Effector memory CD4-positive, alpha-beta T cell (primary cell): ENCODE results near the gene RBM4B.

Experiments
- DNase-seq, 3 donors: peaks; one replicate each; pipeline ENCODE4 v3.0.0-alpha.2; 2020
- H3K27ac ChIP-seq: 2 replicates; pipeline ENCODE4 v1.7.0; 2013; ENCODE audit warnings: mild to moderate bottlenecking, low read length, moderate library complexity; ENCODE audit not compliant: insufficient read depth, poor library complexity, severe bottlenecking
- H3K27me3 ChIP-seq: replicated peaks from 2 replicates; pipeline ENCODE4 v1.7.0; 2013; ENCODE audit warnings: mild to moderate bottlenecking, low read length; ENCODE audit not compliant: insufficient read depth, control insufficient read depth, poor library complexity, severe bottlenecking
- H3K36me3 ChIP-seq: 2 replicates; pipeline ENCODE4 v1.7.0; 2013; ENCODE audit warnings: mild to moderate bottlenecking, low read length, moderate library complexity; ENCODE audit not compliant: control insufficient read depth, insufficient read depth
- H3K4me1 ChIP-seq: 2 replicates; pipeline ENCODE4 v1.7.0; 2013; ENCODE audit warnings: low read length, mild to moderate bottlenecking; ENCODE audit not compliant: control insufficient read depth, insufficient read depth, poor library complexity, severe bottlenecking
- H3K4me3 ChIP-seq: 2 replicates; pipeline ENCODE4 v1.7.0; 2013; ENCODE audit warnings: low read length, low read depth, mild to moderate bottlenecking; ENCODE audit not compliant: insufficient read depth, poor library complexity, severe bottlenecking
- H3K9me3 ChIP-seq: 2 replicates; pipeline ENCODE4 v1.7.0; 2013; ENCODE audit warnings: mild to moderate bottlenecking, low read length, moderate library complexity; ENCODE audit not compliant: control insufficient read depth

RBM4B gene

DNA sequence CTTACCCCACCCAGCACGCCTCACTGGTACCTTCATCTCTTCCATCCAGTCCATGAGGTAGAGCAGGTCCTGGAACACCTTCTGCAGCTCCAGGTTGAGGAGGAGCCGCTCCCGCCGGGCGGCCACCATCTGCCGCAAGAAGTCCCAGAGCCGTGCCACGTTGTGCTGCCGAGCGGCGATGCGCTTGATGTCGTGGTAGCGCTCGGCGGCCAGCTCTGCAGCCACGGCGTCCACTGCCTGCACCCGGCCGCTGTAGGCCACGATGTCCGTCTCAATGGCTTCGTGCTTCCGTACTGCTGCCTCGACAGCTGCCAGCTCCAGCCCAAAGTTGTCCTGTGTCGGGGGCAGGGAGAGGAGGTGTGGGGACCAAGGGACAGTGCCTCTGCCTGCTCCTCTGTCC is 29.8 kb upstream of the RBM4B start:
- DNase-seq = no peak
- Histone ChIP-seq H3K4me1 (no peaks in the 10 kb centered on the region), H3K27ac (no peak overlapping the region), H3K27me3 (no peaks in the 10 kb centered on the region), H3K4me3 (no peak overlapping the region), H3K36me3 (no peaks in the 10 kb centered on the region), H3K9me3 (no peaks in the 10 kb centered on the region)

DNA sequence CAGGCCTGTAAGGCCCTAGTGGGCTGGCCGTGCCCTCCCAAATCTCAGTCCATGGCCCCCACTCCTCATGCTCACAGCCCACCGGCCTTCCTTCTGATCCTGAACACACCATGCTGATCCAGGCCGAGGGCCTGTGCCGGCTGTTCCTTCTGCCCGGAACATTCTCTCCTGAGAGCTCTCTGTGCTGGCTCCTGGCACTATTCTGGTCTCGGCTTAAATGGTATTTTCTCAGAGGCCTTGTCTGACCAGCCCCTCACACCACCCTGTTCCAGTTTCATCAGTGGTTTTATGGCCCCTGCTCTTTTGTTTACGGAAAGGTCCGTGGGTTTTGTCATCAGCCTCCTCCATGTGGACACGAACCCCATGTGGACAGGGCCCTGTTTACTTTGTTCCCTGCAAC is 29.3 kb upstream of the RBM4B start:
- no peaks in the 10 kb centered on the region for H3K27me3 ChIP-seq

DNA sequence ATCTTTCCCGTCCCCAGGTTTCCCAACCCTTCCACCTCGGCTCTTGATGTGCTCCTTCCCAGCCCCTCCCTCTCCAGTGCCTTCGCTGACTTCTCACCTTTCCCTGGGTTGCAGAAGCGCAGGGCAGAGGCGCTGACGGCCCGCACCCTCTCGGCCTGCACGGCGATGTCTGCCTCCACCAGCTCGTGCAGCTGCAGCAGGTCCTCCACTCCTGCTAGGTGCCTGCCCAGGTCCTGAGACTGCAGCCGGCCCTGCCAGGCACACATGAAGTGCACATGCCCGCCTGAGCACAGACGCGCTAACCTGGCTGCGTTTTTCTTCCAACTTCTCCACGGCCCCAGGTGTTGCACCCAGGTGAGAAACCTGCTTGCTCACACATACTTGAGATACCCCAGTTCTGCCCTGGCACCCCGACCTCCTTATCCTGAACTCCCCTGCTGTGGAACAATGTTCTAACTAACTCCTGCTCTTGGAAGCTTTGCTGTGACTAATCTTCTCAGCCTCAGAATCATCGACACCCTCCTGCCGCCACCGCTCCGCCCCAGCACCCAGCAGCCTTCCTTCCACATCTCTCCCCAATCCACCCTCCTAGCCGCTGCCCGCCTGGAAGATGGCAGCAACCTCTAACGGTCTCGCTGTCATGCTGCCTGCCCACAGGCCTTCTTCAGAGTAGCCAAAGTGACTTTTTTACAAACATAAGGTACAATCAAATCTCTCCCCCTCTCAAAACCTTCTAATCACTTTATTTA is 28.1 kb upstream of the RBM4B start:
- H3K9me3 ChIP-seq = no peaks in the 10 kb centered on the region
- no peaks in the 10 kb centered on the region for H3K36me3 ChIP-seq

More for the DNA sequence above, 29.3 kb upstream of the RBM4B start:
- DNase-seq = no peak
- Histone ChIP-seq H3K27ac (no peak overlapping the region), H3K4me1 (no peaks in the 10 kb centered on the region), H3K9me3 (no peaks in the 10 kb centered on the region), H3K4me3 (no peak overlapping the region), H3K36me3 (no peaks in the 10 kb centered on the region)

DNA sequence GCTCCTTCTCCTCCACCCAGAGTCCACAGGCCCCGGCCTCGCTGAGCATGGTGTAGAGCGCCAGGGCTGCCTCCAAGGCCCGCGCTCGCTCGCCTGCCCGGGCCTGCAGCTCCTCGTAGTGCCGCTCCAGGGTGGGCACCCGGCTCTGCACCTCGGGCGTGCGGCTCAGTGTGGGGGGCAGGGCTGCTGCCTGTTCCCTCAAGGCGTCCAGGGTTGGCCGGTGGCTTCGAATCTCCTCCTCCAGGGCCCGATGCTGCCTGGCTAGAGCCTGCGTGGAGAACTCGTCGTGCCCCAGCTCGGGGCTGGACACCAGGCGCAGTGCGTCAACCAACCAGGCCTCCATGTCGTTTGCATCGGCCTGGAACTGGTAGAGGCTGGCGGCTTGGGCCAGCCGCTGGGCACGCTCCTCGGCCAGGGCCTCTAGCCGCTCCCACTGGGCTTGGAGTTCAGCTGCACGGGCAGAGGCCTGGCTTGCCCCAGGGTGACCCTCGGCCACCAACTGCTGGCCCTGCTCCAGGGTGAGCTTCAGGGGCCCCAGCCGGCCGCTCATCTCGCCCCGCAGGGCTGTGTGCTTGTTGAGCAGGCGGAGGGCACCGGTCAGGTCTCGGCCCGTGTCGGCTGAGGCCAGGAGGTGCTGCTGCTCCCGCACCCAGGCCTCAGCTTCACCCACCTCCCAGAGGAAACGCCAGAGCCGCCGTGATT is 27.1 kb upstream of the RBM4B start:
- H3K9me3 ChIP-seq = no peaks in the 10 kb centered on the region
- no peaks in the 10 kb centered on the region for H3K36me3 ChIP-seq
- no peaks in the 10 kb centered on the region for H3K4me1 ChIP-seq
- DNase-seq = no peak
- H3K27me3 ChIP-seq = no peaks in the 10 kb centered on the region
- H3K4me3 ChIP-seq = no peak overlapping the region
- H3K27ac ChIP-seq = no peak overlapping the region

More for the DNA sequence above, 28.1 kb upstream of the RBM4B start:
- no peak overlapping the region for H3K4me3 ChIP-seq
- no peaks in the 10 kb centered on the region for H3K4me1 ChIP-seq
- no peak for DNase-seq
- no peaks in the 10 kb centered on the region for H3K27me3 ChIP-seq
- H3K27ac ChIP-seq = no peak overlapping the region

DNA sequence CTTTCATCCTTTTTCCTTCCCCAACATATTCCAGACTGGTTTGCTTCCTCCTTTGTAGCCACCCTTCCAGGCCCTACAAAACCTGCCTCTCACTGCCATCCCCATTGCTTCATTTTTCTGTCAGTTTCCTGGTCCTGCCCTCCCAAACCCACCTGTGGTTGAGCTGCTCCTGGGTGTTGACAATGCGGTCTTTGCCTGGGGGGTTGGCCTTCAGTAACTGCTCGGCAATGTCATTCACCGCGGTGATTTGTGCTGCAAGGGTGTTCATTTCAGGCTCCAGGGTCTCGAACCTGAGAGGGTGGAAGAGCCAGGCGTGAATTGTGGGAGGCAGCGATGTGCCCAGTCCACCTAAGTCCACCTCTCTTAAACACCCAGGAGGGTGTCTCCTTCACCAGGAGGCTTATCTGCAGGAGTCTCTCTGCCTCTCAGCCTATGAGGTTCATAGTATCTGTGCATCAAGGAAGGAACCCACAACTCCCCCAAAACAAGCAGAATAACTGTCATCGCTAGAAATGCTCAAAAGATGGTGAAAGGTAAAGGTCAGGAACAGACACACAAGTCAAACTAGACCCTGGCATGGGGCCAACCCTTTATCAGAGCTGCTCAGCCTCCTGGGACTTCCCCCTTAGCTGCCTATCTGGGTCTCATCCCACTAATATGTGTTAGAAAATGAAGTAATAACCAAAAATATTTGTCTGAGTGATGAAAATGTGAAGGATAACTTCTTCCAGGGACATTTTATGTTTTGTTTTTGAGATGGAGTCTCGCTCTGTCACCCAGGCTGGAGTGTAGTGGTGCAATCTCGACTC is 23.9 kb upstream of the RBM4B start:
- Histone ChIP-seq H3K9me3 (no peaks in the 10 kb centered on the region), H3K27ac (no peak overlapping the region), H3K36me3 (no peaks in the 10 kb centered on the region), H3K4me3 (no peak overlapping the region), H3K27me3 (no peaks in the 10 kb centered on the region), H3K4me1 (no peaks in the 10 kb centered on the region)
- DNase-seq = no peak

DNA sequence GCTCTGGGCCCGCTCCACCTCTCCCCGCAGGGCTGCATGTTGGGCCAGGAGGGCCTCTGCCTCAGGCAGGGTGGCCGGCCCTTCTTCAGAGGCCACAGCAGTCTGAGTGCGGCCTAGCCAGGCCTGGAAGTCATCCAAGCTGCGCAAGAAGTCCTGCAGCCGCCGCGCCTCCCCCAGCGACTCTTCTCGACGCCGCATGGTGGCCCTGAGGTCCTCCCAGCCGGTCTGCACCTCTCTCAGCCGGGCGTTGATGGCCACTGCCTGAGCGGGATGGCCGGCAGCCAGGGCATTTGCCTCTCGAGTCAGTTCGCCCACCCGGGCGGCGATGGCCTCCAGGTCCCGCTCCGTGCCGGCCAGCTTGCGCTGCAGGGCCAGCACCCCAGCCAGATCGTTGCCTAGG is 23.1 kb upstream of the RBM4B start:
- H3K4me3 ChIP-seq = no peak overlapping the region
- no peaks in the 10 kb centered on the region for H3K4me1 ChIP-seq
- H3K36me3 ChIP-seq = no peaks in the 10 kb centered on the region

DNA sequence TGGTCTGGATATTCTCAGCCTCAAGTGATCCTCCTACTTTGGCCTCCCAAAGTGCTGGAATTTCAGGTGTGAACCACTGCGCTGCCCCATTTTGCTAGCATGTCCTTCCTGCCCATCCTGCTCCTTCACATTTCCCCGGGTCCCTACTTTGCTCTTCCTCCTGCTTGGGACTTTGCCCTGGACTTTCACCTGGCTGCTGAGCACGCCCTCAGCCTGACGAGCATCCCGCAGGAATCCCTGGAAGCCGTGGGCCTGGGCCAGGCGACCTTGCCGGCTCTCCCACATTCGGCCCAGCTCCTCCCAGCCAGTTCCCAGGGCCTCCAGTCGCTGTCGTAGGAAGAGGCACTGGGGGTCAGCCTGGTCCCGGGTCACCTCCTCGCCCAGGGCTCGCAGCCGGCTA is 22.6 kb upstream of the RBM4B start:
- H3K27ac ChIP-seq = no peak overlapping the region
- H3K27me3 ChIP-seq = no peaks in the 10 kb centered on the region
- DNase-seq = no peak
- no peaks in the 10 kb centered on the region for H3K9me3 ChIP-seq
- no peak overlapping the region for H3K4me3 ChIP-seq
- H3K4me1 ChIP-seq = no peaks in the 10 kb centered on the region
- no peaks in the 10 kb centered on the region for H3K36me3 ChIP-seq

More for the DNA sequence above, 23.1 kb upstream of the RBM4B start:
- Histone ChIP-seq H3K9me3 (no peaks in the 10 kb centered on the region), H3K27ac (no peak overlapping the region), H3K27me3 (no peaks in the 10 kb centered on the region)
- no peak for DNase-seq

DNA sequence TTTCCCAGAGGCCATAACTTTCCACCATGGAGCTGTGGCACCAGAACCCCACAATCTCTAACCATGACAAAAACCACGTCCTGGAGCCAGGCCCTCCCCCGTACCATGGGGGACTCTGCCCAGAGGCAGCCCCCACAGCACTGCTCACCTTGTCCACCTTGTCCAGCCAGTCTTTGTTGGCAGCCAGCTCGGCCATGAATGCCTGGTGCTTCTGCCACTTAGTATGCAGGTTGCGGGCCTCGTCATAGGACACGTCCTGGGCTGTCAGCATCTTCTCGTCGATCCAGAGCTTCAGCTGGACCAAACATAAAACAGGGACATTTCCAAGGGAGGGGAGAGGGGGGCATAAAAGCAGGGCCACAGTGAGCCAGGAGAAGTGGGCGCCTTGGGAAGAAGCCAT is 20.8 kb upstream of the RBM4B start:
- no peak overlapping the region for H3K4me3 ChIP-seq
- no peaks in the 10 kb centered on the region for H3K4me1 ChIP-seq
- H3K27ac ChIP-seq = no peak overlapping the region
- H3K36me3 ChIP-seq = no peaks in the 10 kb centered on the region
- H3K9me3 ChIP-seq = no peaks in the 10 kb centered on the region
- H3K27me3 ChIP-seq = no peaks in the 10 kb centered on the region
- DNase-seq = no peak

DNA sequence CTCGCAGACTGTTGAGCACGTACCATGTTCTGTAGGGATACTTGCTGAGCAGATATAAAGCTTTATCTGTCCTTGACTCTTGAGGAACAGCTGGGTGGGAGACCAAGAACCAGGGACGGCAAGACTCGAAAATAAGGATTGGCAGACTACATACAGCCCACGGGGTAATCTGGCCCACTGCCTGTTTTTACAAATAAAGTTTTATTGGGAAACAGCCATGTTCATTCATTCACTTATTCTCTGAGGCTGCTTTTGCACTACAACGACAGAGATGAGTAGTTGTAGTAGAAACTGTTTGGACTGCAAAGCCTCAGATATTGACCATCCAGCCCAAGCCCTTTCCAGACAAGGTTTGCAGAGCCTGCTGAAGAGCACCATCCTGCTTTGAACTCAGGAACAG is 20.3 kb upstream of the RBM4B start:
- H3K4me1 ChIP-seq = no peaks in the 10 kb centered on the region
- H3K27ac ChIP-seq = no peak overlapping the region
- H3K9me3 ChIP-seq = no peaks in the 10 kb centered on the region
- no peaks in the 10 kb centered on the region for H3K36me3 ChIP-seq
- no peak overlapping the region for H3K4me3 ChIP-seq
- no peaks in the 10 kb centered on the region for H3K27me3 ChIP-seq
- no peak for DNase-seq

DNA sequence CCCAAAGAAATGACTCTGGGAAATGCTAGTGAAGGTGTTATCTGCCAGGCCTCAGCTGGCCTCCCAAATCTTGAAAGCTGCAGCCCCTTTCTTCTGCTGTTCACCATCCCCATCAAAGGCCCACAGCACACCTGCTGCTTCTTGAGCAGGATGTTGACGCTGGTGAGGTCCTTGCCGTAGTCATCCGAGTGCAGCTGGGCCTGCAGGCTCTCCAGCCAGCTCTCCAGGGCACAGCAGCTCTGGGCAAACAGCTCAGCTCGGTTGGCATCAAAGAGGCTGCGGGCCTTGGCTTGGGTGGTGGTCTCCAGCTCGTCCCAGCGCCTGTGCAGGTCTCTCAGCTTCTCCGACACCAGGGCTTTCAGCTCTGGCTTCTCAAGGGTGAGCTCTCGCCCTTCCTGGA is 18.5 kb upstream of the RBM4B start:
- Histone ChIP-seq H3K27ac (no peak overlapping the region), H3K4me1 (no peaks in the 10 kb centered on the region)
- DNase-seq = no peak

More for the DNA sequence above, 18.5 kb upstream of the RBM4B start:
- H3K9me3 ChIP-seq = no peaks in the 10 kb centered on the region
- no peak overlapping the region for H3K4me3 ChIP-seq
- no peaks in the 10 kb centered on the region for H3K36me3 ChIP-seq
- H3K27me3 ChIP-seq = no peaks in the 10 kb centered on the region
